ENCODE data around the gene SPEM1.

Gene SPEM1

GRCh38 chr17:7421186-7421585, 1.1 kb downstream of the SPEM1 start:
- no peak for FAIRE-seq

GRCh38 chr17:7423679-7424078, 3.6 kb downstream of the SPEM1 start:
- no peak for FAIRE-seq

DNA sequence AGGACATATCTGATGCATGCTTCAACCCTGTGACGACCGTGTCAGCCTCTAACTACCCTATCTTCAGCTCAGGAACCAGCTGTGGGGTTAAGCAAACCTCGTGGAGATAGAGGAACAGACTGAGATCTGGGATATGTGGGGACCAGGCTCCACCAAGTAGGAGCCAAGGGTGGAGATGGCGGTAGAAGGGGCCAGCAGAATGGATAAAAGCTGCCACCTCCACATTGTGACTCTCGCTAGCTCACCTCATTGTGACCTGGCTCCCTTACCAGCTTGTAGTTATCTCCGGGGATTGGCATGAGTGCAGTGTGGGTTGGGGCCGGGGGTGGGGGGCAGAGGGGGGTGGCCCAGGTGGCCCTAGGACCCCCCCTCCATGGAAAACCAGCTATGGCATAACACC, 5.2 kb downstream of the SPEM1 start, which contains the start of gene SPEM2:
Gene SPEM2 (plus strand): TSS at position 301 of the 400 bp plus-strand sequence. CDS start 73 bp downstream, at position 374.
- FAIRE-seq: no peak

GRCh38 chr17:7425756-7426155, 5.6 kb downstream of the SPEM1 start:
- FAIRE-seq: no peak

DNA sequence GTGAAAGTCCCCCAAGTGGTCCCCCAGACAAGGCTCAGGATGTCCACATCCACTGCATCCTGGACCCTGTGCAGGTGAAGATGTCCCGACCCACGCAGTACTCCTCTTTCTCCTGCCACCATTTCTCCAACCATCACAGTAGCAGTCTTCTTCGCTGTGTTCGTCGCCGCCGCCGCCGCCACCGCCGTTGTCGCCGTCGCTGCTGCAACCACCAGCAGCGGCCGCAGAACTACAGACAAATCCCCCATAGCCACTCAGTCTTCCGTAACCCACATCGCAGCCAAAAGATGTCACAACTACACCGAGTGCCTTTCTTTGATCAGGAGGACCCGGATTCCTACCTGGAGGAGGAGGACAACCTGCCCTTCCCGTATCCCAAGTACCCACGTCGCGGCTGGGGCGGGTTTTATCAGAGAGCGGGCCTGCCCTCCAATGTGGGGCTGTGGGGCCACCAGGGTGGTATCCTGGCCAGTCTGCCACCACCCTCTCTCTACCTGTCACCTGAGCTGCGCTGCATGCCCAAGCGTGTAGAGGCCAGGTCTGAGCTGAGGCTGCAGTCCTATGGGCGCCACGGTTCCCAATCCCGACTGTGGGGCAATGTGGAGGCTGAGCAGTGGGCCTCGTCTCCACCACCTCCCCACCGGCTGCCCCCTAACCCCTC, 6.2 kb downstream of the SPEM1 start:
- no peak for FAIRE-seq

DNA sequence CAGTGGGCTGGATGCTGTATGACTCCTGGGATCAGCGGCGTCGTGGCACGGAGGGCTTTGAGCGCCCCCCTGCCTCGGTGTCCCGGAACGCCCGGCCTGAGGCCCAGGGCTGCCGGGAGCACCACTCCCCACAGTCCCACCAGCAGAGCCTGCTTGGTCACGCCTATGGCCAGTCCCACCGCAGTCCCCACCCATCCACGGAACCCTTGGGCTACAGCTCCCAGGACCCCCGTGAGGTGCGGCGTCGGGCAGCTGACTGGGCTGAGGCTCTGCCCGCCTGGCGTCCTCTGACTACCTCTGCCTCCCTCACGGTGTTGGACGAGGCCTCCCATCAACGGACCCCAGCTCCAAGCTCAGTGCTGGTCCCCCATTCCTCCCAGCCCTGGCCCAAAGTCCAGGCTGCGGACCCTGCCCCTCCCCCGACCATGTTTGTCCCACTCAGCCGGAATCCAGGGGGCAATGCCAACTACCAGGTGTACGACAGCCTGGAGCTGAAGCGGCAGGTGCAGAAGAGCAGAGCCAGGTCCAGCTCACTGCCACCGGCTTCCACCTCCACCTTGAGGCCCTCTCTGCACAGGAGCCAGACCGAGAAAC, 6.9 kb downstream of the SPEM1 start:
- no peak for FAIRE-seq

- no peak for FAIRE-seq
Measured at GRCh38 chr17:7427549-7427948, 7.4 kb downstream of the SPEM1 start.

- no peak for FAIRE-seq
Measured at GRCh38 chr17:7428557-7428956, 8.4 kb downstream of the SPEM1 start, which contains the start of gene SPEM3. TSS of gene SPEM3 (plus strand) at chr17:7428857. CDS start at chr17:7428903, 46 bp downstream.

DNA sequence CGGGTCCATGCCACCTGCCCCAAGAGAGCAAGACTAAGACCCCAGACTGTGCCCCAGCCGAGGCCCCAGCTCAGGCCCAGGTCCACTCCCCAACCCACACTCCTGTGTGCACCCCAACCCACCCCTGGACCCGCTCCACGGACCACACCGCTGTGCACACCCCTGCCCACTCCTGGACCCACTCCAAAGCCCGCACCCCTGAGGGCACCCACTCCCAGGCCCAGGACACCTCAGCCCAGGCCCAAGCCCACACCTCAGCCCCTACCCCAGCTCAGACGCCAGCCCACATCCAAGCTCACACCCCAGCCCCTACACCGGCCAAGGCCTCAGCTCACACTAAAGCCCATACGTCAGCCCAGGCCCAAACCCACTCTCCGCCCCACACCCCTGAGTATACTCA, 9.6 kb downstream of the SPEM1 start:
- no peak for FAIRE-seq

- FAIRE-seq: no peak
Measured at GRCh38 chr17:7431231-7431630, 11.1 kb downstream of the SPEM1 start.

- no peak for FAIRE-seq
Measured at GRCh38 chr17:7432296-7432695, 12.2 kb downstream of the SPEM1 start.

- no peak for FAIRE-seq
Measured at GRCh38 chr17:7435676-7436555, 15.8 kb downstream of the SPEM1 start.

- FAIRE-seq: no peak
Measured at GRCh38 chr17:7436556-7437368, 16.6 kb downstream of the SPEM1 start.

DNA sequence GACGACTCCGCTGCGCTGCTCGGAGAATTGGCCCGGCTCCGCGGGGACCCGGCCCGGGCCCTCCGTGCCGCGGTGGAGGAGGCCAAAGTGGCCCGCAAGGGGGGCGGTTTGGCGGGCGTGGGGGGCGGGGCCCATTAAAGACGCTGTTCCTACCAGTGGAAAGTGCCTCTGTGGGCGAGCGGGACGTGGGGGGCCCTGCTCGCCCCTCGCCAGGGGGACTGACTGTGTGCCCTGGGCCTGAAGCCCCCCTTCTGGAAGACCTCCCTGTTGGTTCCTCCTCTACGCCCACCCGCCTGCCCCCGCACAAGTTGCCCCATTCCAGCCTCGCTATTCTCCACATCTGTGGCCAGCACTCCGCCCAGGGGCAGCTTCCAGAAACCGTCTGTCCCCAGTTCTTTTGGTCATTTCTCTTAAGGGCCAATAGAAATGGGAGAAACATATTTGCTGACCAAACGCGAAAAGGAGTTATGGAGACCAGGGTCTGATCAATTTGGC, 17.3 kb downstream of the SPEM1 start:
- FAIRE-seq: no peak

DNA sequence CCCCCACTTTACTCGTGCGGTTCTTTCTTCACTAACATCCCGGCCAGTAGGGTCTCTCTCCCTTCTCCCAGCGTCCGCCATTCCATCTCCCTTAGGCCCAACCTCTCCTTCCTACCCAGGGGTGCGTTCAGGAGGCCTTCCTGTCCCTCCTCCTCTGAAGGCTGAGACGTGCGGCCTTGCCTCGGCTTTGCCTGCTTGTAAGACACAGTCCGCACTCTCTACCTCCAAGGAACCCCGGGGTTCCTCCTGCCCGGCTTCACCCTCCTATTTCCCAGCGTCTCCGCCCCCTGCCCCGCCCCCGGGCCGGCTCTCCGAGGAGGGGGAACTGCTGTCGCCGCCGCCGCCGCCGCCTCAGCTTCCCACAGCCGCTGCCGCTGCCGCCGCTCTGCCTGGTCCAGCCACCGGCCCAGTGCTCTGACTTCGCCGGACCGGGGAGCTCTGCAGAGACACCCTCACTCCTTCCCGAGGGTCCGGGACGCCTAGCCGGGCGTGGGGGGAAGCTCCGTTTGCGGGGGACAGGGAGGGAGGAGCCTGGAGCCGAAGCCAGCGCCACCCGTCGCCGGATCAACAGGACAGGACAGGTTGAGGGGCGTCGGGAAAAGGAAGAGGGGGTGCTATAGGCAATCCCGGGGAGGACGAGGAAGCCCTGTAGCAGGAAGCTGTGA, 18.0 kb downstream of the SPEM1 start:
- FAIRE-seq: no peak

DNA sequence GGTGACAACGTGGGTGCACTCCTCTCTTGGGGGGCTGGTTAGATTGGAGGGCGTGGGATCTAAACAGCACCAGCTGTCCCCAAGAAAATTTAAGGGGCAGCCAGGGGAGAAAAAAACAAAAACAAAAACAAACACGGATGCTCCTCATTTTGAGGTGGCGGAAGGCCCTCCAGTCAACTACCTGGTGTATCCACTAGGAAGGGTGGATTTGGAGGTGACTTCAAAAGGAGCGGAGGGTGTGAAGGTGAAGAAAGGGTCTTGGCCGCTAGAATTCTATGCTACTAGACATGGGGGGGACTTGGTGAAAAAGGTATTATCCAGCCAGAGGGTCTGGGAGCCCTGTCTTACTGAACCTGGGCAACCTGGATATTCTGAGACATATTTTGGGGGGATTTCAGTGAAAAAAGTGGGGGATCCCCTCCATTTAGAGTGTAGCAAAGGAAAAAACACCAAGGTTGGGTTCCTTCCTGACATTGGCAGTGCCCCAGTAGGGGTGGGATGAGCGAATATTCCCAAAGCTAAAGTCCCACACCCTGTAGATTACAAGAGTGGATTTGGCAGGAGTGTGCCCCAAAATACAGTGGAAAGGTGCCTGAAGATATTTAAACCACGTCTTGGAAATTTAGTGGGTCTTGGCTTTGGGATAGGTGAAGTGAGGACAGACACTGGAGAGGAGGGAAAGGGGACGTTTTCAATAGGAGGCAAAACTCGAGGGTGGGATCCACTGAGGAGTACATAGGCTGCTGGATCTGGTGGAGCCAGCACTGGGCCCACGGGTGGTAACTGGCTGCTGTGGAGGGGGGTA, 18.7 kb downstream of the SPEM1 start:
- no peak for FAIRE-seq

- no peak for FAIRE-seq
Measured at GRCh38 chr17:7439462-7440112, 19.5 kb downstream of the SPEM1 start, which contains the start of gene FGF11. TSS of gene FGF11 (plus strand) at chr17:7439512. CDS start at chr17:7439621, 109 bp downstream.

DNA sequence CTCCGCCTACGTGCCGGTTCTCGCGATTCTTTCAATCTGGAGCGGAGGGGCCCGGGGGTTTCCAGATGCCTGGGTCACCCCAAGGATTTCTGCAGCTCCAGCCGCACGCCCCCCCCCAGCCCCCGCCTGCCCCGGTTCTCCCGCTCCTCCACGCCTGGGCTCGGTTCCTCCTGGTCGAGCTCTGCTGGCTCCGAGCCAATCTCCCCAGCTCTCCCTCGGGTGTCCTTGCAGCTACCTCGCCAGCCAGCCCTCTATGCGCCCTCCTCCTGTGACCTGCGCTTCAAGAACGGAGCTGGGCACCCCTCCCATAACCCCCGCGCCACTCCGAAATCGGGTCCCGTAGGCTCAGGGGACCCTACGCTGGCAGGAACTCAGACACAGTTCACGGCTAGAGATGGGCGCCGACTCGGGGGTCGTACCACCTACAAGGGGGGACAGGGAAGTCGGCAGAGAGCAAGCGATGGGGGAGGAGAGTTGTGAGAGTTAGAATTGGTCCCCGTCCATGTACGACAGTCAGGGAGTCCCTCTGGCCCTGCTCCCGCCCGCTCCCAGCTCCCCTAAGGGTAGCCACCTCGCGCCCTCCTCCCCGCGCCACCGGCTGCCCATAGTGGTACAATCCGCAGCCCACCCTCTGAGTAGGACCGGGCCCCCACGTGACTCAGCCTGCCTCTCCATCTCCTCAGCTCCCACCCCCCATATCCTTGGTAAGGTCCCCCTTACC, 20.1 kb downstream of the SPEM1 start:
- FAIRE-seq: no peak

DNA sequence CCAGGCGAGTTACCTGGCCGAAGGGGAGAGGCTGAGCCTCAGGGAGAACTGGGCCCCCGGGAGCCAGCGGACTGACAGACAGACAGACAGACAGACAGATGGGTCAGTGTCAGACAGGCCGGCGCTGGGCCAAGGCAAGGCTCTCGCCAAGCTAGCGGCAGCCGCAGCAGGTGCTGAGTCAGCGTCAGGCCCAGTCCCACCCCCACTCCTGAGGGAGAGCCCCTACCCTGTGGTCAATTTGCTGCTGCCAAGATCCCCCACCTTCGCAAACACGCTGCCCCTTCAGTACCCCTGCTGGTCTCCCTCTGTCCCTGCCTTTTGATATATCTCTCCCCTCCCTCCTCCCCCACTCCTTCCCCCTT, 20.7 kb downstream of the SPEM1 start:
- FAIRE-seq: no peak

GRCh38 chr17:7441266-7441665, 21.1 kb downstream of the SPEM1 start:
- no peak for FAIRE-seq
